ENCODE results near the gene SAAL1. TPM values are rescaled to one million over a fixed set of nuclear protein-coding genes. Genes with fewer than 3 reads are reported as not detected.
"Not testable (repeated sequence)": the region's sequence is repeated elsewhere in the genome, so short reads cannot be mapped to it uniquely, and the experiment has no call there.

Gene SAAL1
- total RNA-seq, 1 experiment from 2014 or later, result 43.5 TPM

- not testable (repeated sequence) for H3K9ac ChIP-seq (ENCODE audit: extremely low read depth, insufficient read length, low read length); H3K9me3 ChIP-seq (ENCODE audit: control insufficient read depth, low read depth, low read length); H4K91ac ChIP-seq (ENCODE audit: insufficient read length, low read depth, low read length); H2BK120ac ChIP-seq (ENCODE audit: low read depth, low read length, poor library complexity, severe bottlenecking); H3K56ac ChIP-seq (ENCODE audit: insufficient read length, low read depth, low read length); H3K36me3 Mint-ChIP-seq (ENCODE audit: insufficient read depth in 1 of 3, low read depth in 3 of 3); H3K27ac ChIP-seq (ENCODE audit: insufficient read length, low read depth, low read length); H2AFZ ChIP-seq (ENCODE audit: low read length); H3K79me1 ChIP-seq (ENCODE audit: insufficient read depth, low read depth, low read length, poor library complexity, severe bottlenecking); H2BK20ac ChIP-seq (ENCODE audit: low read depth, low read length, poor library complexity, severe bottlenecking); H4K20me1 ChIP-seq (ENCODE audit: control insufficient read depth, insufficient read depth, insufficient read length); H2AK5ac ChIP-seq (ENCODE audit: insufficient read length, low read length); H3K79me2 ChIP-seq (ENCODE audit: insufficient read depth, low read length); H3K14ac ChIP-seq (ENCODE audit: insufficient read depth, low read length); H3K4me3 Mint-ChIP-seq; DNase-seq; H3K23me2 ChIP-seq (ENCODE audit: insufficient read length, low read depth, low read length, poor library complexity, severe bottlenecking); H3K4me1 ChIP-seq (ENCODE audit: insufficient read depth, low read length); H3K27ac Mint-ChIP-seq; H4K5ac ChIP-seq (ENCODE audit: insufficient read length, low read depth, low read length); H2BK12ac ChIP-seq (ENCODE audit: insufficient read length, low read depth, low read length); H3K4ac ChIP-seq (ENCODE audit: low read depth, low read length); H2BK15ac ChIP-seq (ENCODE audit: low read depth, low read length); H3K23ac ChIP-seq (ENCODE audit: insufficient read length, low read depth, low read length); H4K8ac ChIP-seq (replicated peaks; ENCODE audit: insufficient read length, low read depth, low read length); H3T11ph ChIP-seq (ENCODE audit: low read length); H3K27me3 ChIP-seq (ENCODE audit: insufficient read depth, low read length); H3K4me1 Mint-ChIP-seq; H3K4me2 ChIP-seq (ENCODE audit: insufficient read depth, insufficient read length, low read length); H3K18ac ChIP-seq (ENCODE audit: insufficient read length, low read depth, low read length); H2BK5ac ChIP-seq (ENCODE audit: insufficient read length, low read length)
- WGBS (ENCODE audit: extremely low coverage, insufficient read length, low lambda C conversion rate), result no CpG with 5 or more reads among the region's 20 CpGs
- H3K27me3 Mint-ChIP-seq (ENCODE audit: low read depth), result peaks cover 13% of the 10 kb centered on the region
- peaks cover 6 to 10% of the 10 kb centered on the region in 2 experiments for H3K9me3 Mint-ChIP-seq
Measured at GRCh38 chr11:18121331-18121828, 15.5 kb upstream of the SAAL1 start.

Data from H9 (cell line).